SU-DHL-6 (cell line): Measurements from ENCODE around the gene SLC35F1.

Experiments used
- H2AFZ ChIP-seq: fragments of 200-600 bp; sonication (generic); 2 replicates; pipeline ENCODE4 v1.6.1; 2014; ENCODE audit warnings: low read depth, mild to moderate bottlenecking, moderate library complexity, mixed read lengths, antibody characterized with exemption, low read length; ENCODE audit not compliant: severe bottlenecking
- H3F3A ChIP-seq: fragments of 200-600 bp; shearing (Covaris generic); 2 replicates; pipeline ENCODE4 v1.6.0; 2016; ENCODE audit warnings: antibody characterized with exemption, mild to moderate bottlenecking; ENCODE audit not compliant: insufficient read depth
- H3K27ac ChIP-seq: fragments of 200-600 bp; sonication (generic); 2 replicates; pipeline ENCODE4 v1.5.1; 2016; ENCODE audit warnings: low read depth, mild to moderate bottlenecking, low read length, moderate library complexity, mixed read lengths
- H3K27me3 ChIP-seq: fragments of 200-600 bp; sonication (generic), shearing (Covaris generic); 2 replicates; pipeline ENCODE4 v1.6.0; 2014; ENCODE audit warnings: mild to moderate bottlenecking, low read length
- H3K36me3 ChIP-seq: fragments of 200-600 bp; sonication (generic); 2 replicates; pipeline ENCODE4 v1.6.1; 2014; ENCODE audit warnings: mild to moderate bottlenecking, low read length, mixed read lengths
- H3K4me2 ChIP-seq: fragments of 300-600, 200-600 bp; shearing (Covaris generic), sonication (generic); 2 replicates; pipeline ENCODE4 v1.6.0; 2014; ENCODE audit warnings: low read length, low read depth, mild to moderate bottlenecking; ENCODE audit not compliant: poor library complexity, severe bottlenecking
- H3K4me3 ChIP-seq: fragments of 200-600 bp; sonication (generic); 2 replicates; pipeline ENCODE4 v1.5.1; 2014; ENCODE audit warnings: antibody characterized with exemption, low read length, mild to moderate bottlenecking, mixed read lengths; ENCODE audit not compliant: insufficient read depth, poor library complexity, severe bottlenecking
- H3K79me2 ChIP-seq: fragments of 200-600 bp; sonication (generic); 2 replicates; pipeline ENCODE4 v1.6.1; 2014; ENCODE audit warnings: mild to moderate bottlenecking, low read length, moderate library complexity; ENCODE audit not compliant: insufficient read depth
- H3K9ac ChIP-seq: fragments of 200-600 bp; sonication (generic); 2 replicates; pipeline ENCODE4 v1.7.0; 2014; ENCODE audit warnings: mild to moderate bottlenecking, low read length
- H3K9me2 ChIP-seq: fragments of 200-600 bp; sonication (generic); replicated peaks from 2 replicates; pipeline ENCODE4 v1.6.1; 2014; ENCODE audit warnings: low read length; ENCODE audit not compliant: insufficient read depth
- H3K9me3 ChIP-seq: fragments of 200-600 bp; sonication (generic); 2 replicates; pipeline ENCODE4 v1.6.1; 2014; ENCODE audit warnings: low read length, mixed read lengths; ENCODE audit not compliant: insufficient read depth
- H4K20me1 ChIP-seq: fragments of 200-600 bp; sonication (generic); 2 replicates; pipeline ENCODE4 v1.6.1; 2014; ENCODE audit warnings: low read depth, mild to moderate bottlenecking, antibody characterized with exemption, low read length, moderate library complexity, mixed read lengths
- EZH2phosphoT487 ChIP-seq: fragments of 200-600 bp; sonication (generic), shearing (Covaris generic); conservative IDR thresholded peaks from 2 replicates; pipeline ENCODE4 v1.6.1; 2018; ENCODE audit warnings: mild to moderate bottlenecking, antibody characterized with exemption, low read length, moderate library complexity, mixed read lengths
- TF ChIP-seq, protein P1 (sequence below): fragments of 200-600 bp; sonication (generic); IDR thresholded peaks from one replicate; pipeline ENCODE4 v1.5.1; 2017; ENCODE audit warnings: antibody characterized with exemption, mild to moderate bottlenecking, low read length, moderate library complexity; ENCODE audit not compliant: insufficient read depth, poor library complexity, severe bottlenecking

The SLC35F1 gene

DNA sequence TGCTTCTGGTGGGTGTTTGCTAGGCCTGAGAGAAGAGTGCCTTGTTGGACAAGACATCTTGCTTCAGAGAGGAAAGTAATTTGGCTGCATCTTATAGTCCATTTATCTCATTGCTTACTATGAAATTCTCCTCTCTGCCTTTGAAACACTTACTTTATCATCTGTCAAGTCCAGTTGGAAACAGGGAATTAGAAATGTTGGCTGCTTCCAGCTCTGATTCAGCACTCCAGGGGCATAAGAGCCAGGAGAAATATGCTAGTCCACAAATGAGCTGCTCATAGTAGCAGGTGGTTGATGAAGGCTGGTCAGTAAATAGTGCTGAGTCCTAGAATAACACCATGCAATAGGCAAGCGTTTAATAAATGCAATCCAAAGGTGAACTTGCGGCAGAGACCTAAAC lies 227.1 kb downstream of the SLC35F1 start:
- Histone ChIP-seq H3K9me2 (no peaks in the 10 kb centered on the region), H3K4me2 (no peak overlapping the region), H3K4me3 (no peak overlapping the region), H2AFZ (no peak overlapping the region), H4K20me1 (no peaks in the 10 kb centered on the region), H3K9ac (no peak overlapping the region), H3K36me3 (no peaks in the 10 kb centered on the region), H3K27ac (no peak overlapping the region), H3K9me3 (no peaks in the 10 kb centered on the region), H3F3A (no peaks in the 10 kb centered on the region), H3K27me3 (no peaks in the 10 kb centered on the region), H3K79me2 (no peaks in the 10 kb centered on the region)
- TF ChIP-seq, protein P1, sequence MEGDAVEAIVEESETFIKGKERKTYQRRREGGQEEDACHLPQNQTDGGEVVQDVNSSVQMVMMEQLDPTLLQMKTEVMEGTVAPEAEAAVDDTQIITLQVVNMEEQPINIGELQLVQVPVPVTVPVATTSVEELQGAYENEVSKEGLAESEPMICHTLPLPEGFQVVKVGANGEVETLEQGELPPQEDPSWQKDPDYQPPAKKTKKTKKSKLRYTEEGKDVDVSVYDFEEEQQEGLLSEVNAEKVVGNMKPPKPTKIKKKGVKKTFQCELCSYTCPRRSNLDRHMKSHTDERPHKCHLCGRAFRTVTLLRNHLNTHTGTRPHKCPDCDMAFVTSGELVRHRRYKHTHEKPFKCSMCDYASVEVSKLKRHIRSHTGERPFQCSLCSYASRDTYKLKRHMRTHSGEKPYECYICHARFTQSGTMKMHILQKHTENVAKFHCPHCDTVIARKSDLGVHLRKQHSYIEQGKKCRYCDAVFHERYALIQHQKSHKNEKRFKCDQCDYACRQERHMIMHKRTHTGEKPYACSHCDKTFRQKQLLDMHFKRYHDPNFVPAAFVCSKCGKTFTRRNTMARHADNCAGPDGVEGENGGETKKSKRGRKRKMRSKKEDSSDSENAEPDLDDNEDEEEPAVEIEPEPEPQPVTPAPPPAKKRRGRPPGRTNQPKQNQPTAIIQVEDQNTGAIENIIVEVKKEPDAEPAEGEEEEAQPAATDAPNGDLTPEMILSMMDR = no peak
- TF ChIP-seq EZH2phosphoT487 = no peak

- Histone ChIP-seq H2AFZ (no peak overlapping the region), H3F3A (no peaks in the 10 kb centered on the region), H3K9me3 (no peaks in the 10 kb centered on the region), H3K4me2 (no peak overlapping the region), H3K4me3 (no peak overlapping the region), H3K9me2 (no peaks in the 10 kb centered on the region), H3K36me3 (no peaks in the 10 kb centered on the region), H3K27ac (no peak overlapping the region), H3K79me2 (no peaks in the 10 kb centered on the region), H4K20me1 (no peaks in the 10 kb centered on the region), H3K27me3 (no peaks in the 10 kb centered on the region), H3K9ac (no peak overlapping the region)
- TF ChIP-seq, protein P1 = no peak
- no peak for TF ChIP-seq EZH2phosphoT487
Observed at GRCh38 chr6:118134736-118135135, 227.7 kb downstream of the SLC35F1 start.

DNA sequence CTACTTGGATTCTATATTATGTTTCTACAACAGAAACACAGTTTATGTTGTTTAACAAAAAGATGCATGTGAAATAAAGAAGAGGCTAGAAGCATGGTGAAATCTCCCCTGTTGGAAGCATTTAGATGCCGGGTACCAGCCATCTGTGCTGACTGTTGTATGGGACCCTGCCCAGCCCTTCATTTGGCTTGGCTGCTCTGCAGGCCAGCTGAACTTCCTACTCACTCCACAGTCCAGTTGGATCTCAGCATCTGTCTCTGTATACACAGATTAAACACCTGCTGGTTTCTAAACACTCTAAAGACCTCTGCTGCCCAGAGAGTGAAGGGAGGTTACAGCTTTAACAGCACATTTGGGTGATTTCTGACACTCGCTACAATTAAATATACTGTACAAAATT lies 228.3 kb downstream of the SLC35F1 start:
- H3K4me3 ChIP-seq = no peak overlapping the region
- no peak overlapping the region for H3K9ac ChIP-seq
- H2AFZ ChIP-seq = no peak overlapping the region
- H3K79me2 ChIP-seq = no peaks in the 10 kb centered on the region
- H3K4me2 ChIP-seq = no peak overlapping the region
- H3K27me3 ChIP-seq = no peaks in the 10 kb centered on the region
- no peaks in the 10 kb centered on the region for H4K20me1 ChIP-seq
- no peak for TF ChIP-seq EZH2phosphoT487
- TF ChIP-seq, protein P1 = no peak
- no peaks in the 10 kb centered on the region for H3K9me2 ChIP-seq
- H3K36me3 ChIP-seq = no peaks in the 10 kb centered on the region
- no peak overlapping the region for H3K27ac ChIP-seq
- H3K9me3 ChIP-seq = no peaks in the 10 kb centered on the region
- H3F3A ChIP-seq = no peaks in the 10 kb centered on the region

DNA sequence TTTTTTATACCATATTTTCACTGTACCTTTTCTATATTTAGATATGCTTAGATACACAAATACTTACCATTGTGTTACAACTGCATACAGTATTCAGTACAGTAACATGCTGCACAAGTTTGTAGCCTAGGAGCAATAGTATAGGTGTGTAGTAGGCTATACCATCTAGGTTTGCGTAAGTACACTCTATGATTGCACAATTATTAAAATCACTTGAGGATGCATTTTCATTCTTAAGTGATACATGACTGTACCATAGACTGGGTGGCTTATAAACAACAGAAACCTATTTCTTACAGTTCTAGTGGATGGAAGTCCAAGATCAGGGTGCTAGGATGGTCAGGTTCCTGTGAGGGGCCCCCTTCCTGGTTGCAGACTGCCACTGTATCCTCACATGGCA lies 234.1 kb downstream of the SLC35F1 start:
- Histone ChIP-seq H3K4me2 (no peak overlapping the region), H4K20me1 (no peaks in the 10 kb centered on the region), H3K27me3 (no peaks in the 10 kb centered on the region), H3K9me2 (no peaks in the 10 kb centered on the region), H3K36me3 (no peaks in the 10 kb centered on the region), H3K9ac (no peak overlapping the region), H3K79me2 (no peaks in the 10 kb centered on the region), H3K9me3 (no peaks in the 10 kb centered on the region), H2AFZ (no peak overlapping the region), H3K27ac (no peak overlapping the region), H3K4me3 (no peak overlapping the region), H3F3A (no peaks in the 10 kb centered on the region)
- TF ChIP-seq, protein P1 = no peak
- no peak for TF ChIP-seq EZH2phosphoT487
